Adrenal gland (tissue), 5 donors: ENCODE data around the gene LPP.

Experiments used
- CTCF ChIP-seq, 6 experiments: fragments of 450-650 bp in 4 of 6; fragments of 200-600 bp in 2 of 6; sonication (generic) in 1 of 6; IDR thresholded peaks; 1 replicate in 5 of 6; 2 replicates in 1 of 6; pipeline versions ENCODE4 v1.5.1 to v1.8.0; 2016 to 2021; ENCODE audit warnings: antibody characterized with exemption in 6 of 6, mild to moderate bottlenecking in 2 of 6, moderate library complexity in 1 of 6
- POLR2A ChIP-seq, 2 donors: fragments of 450-650 bp; IDR thresholded peaks; one replicate each; pipeline ENCODE4 v1.6.1; 2017; ENCODE audit warnings: antibody characterized with exemption in 2 of 2, mild to moderate bottlenecking in 2 of 2, moderate library complexity in 1 of 2
- donor health status: DM: no; HTN: no; CAD: no.

GRCh38 chr3:188786424-188786823 lies 632.5 kb downstream of the LPP start:
- TF ChIP-seq CTCF (IDR thresholded peaks at IDR 0.05) = no peak
- no peak for TF ChIP-seq POLR2A (IDR thresholded peaks at IDR 0.05)
